GM12878 (cell line): ENCODE data around the gene KRTAP10-11. TPM values are rescaled to one million over a fixed set of nuclear protein-coding genes. Genes with fewer than 3 reads are reported as not detected.

Source experiments
- ATAC-seq: fragments of 200-7000 bp; cut with Tn5 transposase; 3 replicates; pipeline ENCODE4 v1.9.1; 2020; ENCODE audit warnings: mild to moderate bottlenecking, moderate library complexity
- BruUV-seq: library from RNA; stranded (reverse); fragments of 400-500 nt; replicated peaks from 2 replicates; lab custom pipeline; 2021; lab: Mats Ljungman, UMichigan
- CTCF ChIA-PET: fragments of 300-600 bp; sonication (Branson Sonifier 250); formaldehyde crosslinking; extraction: SDS; loops from one replicate; lab custom pipeline; 2021; ENCODE audit warnings: inconsistent platforms; lab: Yijun Ruan, JAX
- POLR2A ChIA-PET: fragments of 350-600 bp; formaldehyde crosslinking; extraction: SDS; loops from one replicate; lab custom pipeline; 2021; ENCODE audit warnings: inconsistent platforms; lab: Charles Lee
- RAD21 ChIA-PET: fragments of 300-600 bp; sonication (Branson Sonifier 250); formaldehyde crosslinking; loops from one replicate; lab custom pipeline; 2023; ENCODE audit warnings: antibody characterized with exemption; ENCODE audit not compliant: unreplicated experiment; lab: Charles Lee
- SMC1A ChIA-PET: fragments of 300-600 bp; sonication (Branson Sonifier 250); formaldehyde crosslinking; loops from one replicate; lab custom pipeline; 2023; ENCODE audit not compliant: unreplicated experiment, uncharacterized antibody; lab: Charles Lee
- DNase-seq: peaks from one replicate; pipeline ENCODE4 v3.0.0-alpha.2; 2011; ENCODE audit warnings: low read depth, low spot score
- FAIRE-seq: peaks from 3 replicates; lab custom pipeline; 2011; peaks lifted over from hg19 to GRCh38; lab: Jason Lieb, UNC
- H2AFZ ChIP-seq: 2 replicates; pipeline ENCODE4 v1.6.0; 2011; ENCODE audit warnings: low read depth, low read length, control low read depth; ENCODE audit not compliant: control insufficient read depth
- H3K27ac ChIP-seq: 2 replicates; pipeline ENCODE4 v1.5.1; 2011; ENCODE audit warnings: control low read depth; ENCODE audit not compliant: control insufficient read depth, insufficient read depth
- H3K27me3 ChIP-seq, 2 experiments: replicated peaks in 1 of 2; 2 replicates each; pipeline versions ENCODE4 v1.6.0 to v1.6.1; 2011; ENCODE audit warnings: low read length in 1 of 2; ENCODE audit not compliant: control insufficient read depth in 2 of 2, insufficient read depth in 2 of 2
- H3K36me3 ChIP-seq, 2 experiments: 2 replicates each; pipeline ENCODE4 v1.5.1; 2011; ENCODE audit warnings: low read length in 1 of 2; ENCODE audit not compliant: control insufficient read depth in 2 of 2, insufficient read depth in 2 of 2
- H3K4me1 ChIP-seq: 2 replicates; pipeline ENCODE4 v1.6.1; 2011; ENCODE audit warnings: mild to moderate bottlenecking, low read length, moderate library complexity, mixed read lengths; ENCODE audit not compliant: control insufficient read depth, insufficient read depth
- H3K4me2 ChIP-seq: 2 replicates; pipeline ENCODE4 v1.6.0; 2011; ENCODE audit warnings: control low read depth; ENCODE audit not compliant: control insufficient read depth, insufficient read depth
- H3K4me3 ChIP-seq: fragments of 200-600 bp; sonication (generic); 2 replicates; pipeline ENCODE4 v1.5.1; 2016
- H3K79me2 ChIP-seq: 2 replicates; pipeline ENCODE4 v1.6.0; 2011; ENCODE audit warnings: low read length; ENCODE audit not compliant: control insufficient read depth, insufficient read depth
- H3K9ac ChIP-seq: 2 replicates; pipeline ENCODE4 v1.8.0; 2011; ENCODE audit warnings: low read length, control low read depth, mixed read lengths; ENCODE audit not compliant: control insufficient read depth, insufficient read depth
- H3K9me3 ChIP-seq: replicated peaks from 3 replicates; pipeline ENCODE4 v1.5.1; 2011; ENCODE audit warnings: mild to moderate bottlenecking, low read length; ENCODE audit not compliant: control insufficient read depth, insufficient read depth
- H4K20me1 ChIP-seq: 2 replicates; pipeline ENCODE4 v1.6.0; 2011; ENCODE audit not compliant: control insufficient read depth, insufficient read depth
- ASH2L ChIP-seq: fragments of 300-600, 200-600 bp; sonication (generic); IDR thresholded peaks from 2 replicates; pipeline ENCODE4 v1.6.1; 2017; ENCODE audit warnings: low read depth, mild to moderate bottlenecking, borderline replicate concordance
- ESRRA ChIP-seq: IDR thresholded peaks from 2 replicates; pipeline ENCODE4 v1.6.1; 2012; ENCODE audit warnings: mild to moderate bottlenecking, low read length, improper control_type of control experiment
- HDGF ChIP-seq: fragments of 450-650 bp; IDR thresholded peaks from 2 replicates; pipeline ENCODE4 v1.6.1; 2016; ENCODE audit warnings: antibody characterized with exemption
- MYB ChIP-seq: fragments of 150-350 bp; IDR thresholded peaks from 2 replicates; pipeline ENCODE4 v1.6.1; 2014; ENCODE audit warnings: mild to moderate bottlenecking, low read depth, low read length, borderline replicate concordance
- PAX5 ChIP-seq: IDR thresholded peaks from 2 replicates; pipeline ENCODE4 v1.6.1; 2011; ENCODE audit warnings: low read depth, low read length, borderline replicate concordance
- POLR2AphosphoS2 ChIP-seq: IDR thresholded peaks from 2 replicates; pipeline ENCODE4 v1.6.1; 2011; ENCODE audit warnings: low read depth, mild to moderate bottlenecking, low read length, improper control_type of control experiment, moderate library complexity
- RUNX3 ChIP-seq: IDR thresholded peaks from 2 replicates; pipeline ENCODE4 v1.6.1; 2012; ENCODE audit warnings: low read length, inconsistent platforms
- STAT1 ChIP-seq: fragments of 450-650 bp; conservative IDR thresholded peaks from 2 replicates; pipeline ENCODE4 v1.6.1; 2014; ENCODE audit warnings: antibody characterized with exemption, mild to moderate bottlenecking
- ZNF207 ChIP-seq: fragments of 450-650 bp; IDR thresholded peaks from 2 replicates; pipeline ENCODE4 v1.6.1; 2014; ENCODE audit warnings: antibody characterized with exemption, mild to moderate bottlenecking, borderline replicate concordance
- WGBS: methylation state at CpG from one replicate; pipeline ENCODE4 v1.1.6; 2016; ENCODE audit warnings: low lambda C conversion rate; ENCODE audit not compliant: insufficient replicate concordance, insufficient coverage; ENCODE audit errors: missing lambda C conversion rate; 5-methylcytosine and 5-hydroxymethylcytosine counted together
- in situ Hi-C: fragments of 300-500 bp; cut with MboI; formaldehyde crosslinking; loops from 9 replicates; pipeline ENCODE4 v1.14.3; 2018; ENCODE audit warnings: mixed read lengths
- intact Hi-C: fragments of 100-400 bp; cut with micrococcal nuclease; formaldehyde crosslinking; loops from one replicate; pipeline ENCODE4 v1.14.2; 2022; ENCODE audit not compliant: unreplicated experiment
- polyA plus RNA-seq, 11 experiments: library from polyadenylated mRNA; depleted of rRNA in 4 of 11; unstranded in 6 of 11; stranded (reverse) in 5 of 11; fragments of >200 nt; fragmentation: Nextera tagmentation in 4 of 11; fragmentation: Illumina TruSeq in 1 of 11; extraction: Ambion mirVana in 4 of 11; extraction: Trizol in 1 of 11; gene quantifications; 1 replicate in 1 of 11; 2 replicates in 10 of 11; pipeline versions ENCODE4 v1.2.1 to v1.2.3, GENCODE V29; 2011 to 2016; ENCODE audit warnings: inconsistent platforms in 2 of 11, missing spikeins in 2 of 11, low read depth in 1 of 11
- total RNA-seq, 4 experiments: library from RNA; depleted of rRNA in 3 of 4; stranded (reverse); fragments of >200 nt in 3 of 4; fragmentation: Illumina TruSeq in 1 of 4; extraction: Trizol in 1 of 4; gene quantifications; 2 replicates each; pipeline versions ENCODE4 v1.2.1 to v1.2.3, GENCODE V29; 2013 to 2021
- TF ChIP-seq, protein P1 (sequence below): fragments of 450-650 bp; formaldehyde crosslinking; IDR thresholded peaks from 2 replicates; pipeline ENCODE4 v1.5.0; 2022; ENCODE audit warnings: mild to moderate bottlenecking, missing genetic modification characterization
- TF ChIP-seq, protein P2 (sequence below): IDR thresholded peaks from 2 replicates; pipeline ENCODE4 v1.6.1; 2011; ENCODE audit warnings: low read depth, low read length, improper control_type of control experiment, borderline replicate concordance

Gene KRTAP10-11
- total and polyA plus RNA-seq, 10 of the 15 experiments (the other 5 are each of a cell fraction or from before 2014, with no cell fraction given) = not detected

DNA sequence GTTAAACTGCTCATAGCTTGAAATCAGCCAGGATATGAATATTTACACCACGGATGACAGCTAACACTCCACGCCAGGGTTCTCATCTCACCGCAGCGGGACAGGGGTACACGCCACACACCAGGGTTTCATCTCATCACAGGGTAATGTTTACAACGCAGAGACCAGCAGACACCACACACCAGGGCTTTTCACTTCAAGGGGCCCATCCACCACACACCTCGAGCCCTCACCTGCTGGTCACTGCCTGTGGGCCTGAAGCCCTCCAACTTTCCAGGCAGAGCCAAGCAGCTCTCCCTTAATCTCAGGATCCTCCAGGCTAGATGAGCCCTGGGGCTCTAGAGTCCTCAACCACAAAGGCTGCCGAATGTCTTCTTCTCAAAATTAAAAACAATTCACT lies 49.4 kb downstream of the KRTAP10-11 start:
- WGBS = 31% methylated on average over 8 of the region's 8 CpGs
- in situ Hi-C loops = no loop called here
- Histone ChIP-seq H3K9me3 (peaks cover 1% of the 10 kb centered on the region; the same call in 2 of the 3 replicates), H3K27me3 (peaks cover 2 to 3% of the 10 kb centered on the region in 2 experiments; a peak in 3 of 4 replicates), H4K20me1 (no peaks in the 10 kb centered on the region), H3K9ac (no peak overlapping the region), H3K36me3 (no peaks in the 10 kb centered on the region), H3K79me2 (no peaks in the 10 kb centered on the region), H3K4me2 (no peak overlapping the region), H3K4me3 (no peak overlapping the region), H2AFZ (no peak overlapping the region), H3K27ac (no peak overlapping the region), H3K4me1 (no peaks in the 10 kb centered on the region)
- FAIRE-seq (no peak), DNase-seq (no peak), ATAC-seq (no peak)
- SMC1A ChIA-PET = no interaction called here
- TF ChIP-seq, protein P1, sequence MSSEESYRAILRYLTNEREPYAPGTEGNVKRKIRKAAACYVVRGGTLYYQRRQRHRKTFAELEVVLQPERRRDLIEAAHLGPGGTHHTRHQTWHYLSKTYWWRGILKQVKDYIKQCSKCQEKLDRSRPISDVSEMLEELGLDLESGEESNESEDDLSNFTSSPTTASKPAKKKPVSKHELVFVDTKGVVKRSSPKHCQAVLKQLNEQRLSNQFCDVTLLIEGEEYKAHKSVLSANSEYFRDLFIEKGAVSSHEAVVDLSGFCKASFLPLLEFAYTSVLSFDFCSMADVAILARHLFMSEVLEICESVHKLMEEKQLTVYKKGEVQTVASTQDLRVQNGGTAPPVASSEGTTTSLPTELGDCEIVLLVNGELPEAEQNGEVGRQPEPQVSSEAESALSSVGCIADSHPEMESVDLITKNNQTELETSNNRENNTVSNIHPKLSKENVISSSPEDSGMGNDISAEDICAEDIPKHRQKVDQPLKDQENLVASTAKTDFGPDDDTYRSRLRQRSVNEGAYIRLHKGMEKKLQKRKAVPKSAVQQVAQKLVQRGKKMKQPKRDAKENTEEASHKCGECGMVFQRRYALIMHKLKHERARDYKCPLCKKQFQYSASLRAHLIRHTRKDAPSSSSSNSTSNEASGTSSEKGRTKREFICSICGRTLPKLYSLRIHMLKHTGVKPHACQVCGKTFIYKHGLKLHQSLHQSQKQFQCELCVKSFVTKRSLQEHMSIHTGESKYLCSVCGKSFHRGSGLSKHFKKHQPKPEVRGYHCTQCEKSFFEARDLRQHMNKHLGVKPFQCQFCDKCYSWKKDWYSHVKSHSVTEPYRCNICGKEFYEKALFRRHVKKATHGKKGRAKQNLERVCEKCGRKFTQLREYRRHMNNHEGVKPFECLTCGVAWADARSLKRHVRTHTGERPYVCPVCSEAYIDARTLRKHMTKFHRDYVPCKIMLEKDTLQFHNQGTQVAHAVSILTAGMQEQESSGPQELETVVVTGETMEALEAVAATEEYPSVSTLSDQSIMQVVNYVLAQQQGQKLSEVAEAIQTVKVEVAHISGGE (CRISPR knock-in tag) = no peak
- TF ChIP-seq, protein P2, sequence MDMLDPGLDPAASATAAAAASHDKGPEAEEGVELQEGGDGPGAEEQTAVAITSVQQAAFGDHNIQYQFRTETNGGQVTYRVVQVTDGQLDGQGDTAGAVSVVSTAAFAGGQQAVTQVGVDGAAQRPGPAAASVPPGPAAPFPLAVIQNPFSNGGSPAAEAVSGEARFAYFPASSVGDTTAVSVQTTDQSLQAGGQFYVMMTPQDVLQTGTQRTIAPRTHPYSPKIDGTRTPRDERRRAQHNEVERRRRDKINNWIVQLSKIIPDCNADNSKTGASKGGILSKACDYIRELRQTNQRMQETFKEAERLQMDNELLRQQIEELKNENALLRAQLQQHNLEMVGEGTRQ = no peak
- TF ChIP-seq ZNF207 (no peak), PAX5 (no peak), STAT1 (no peak), ESRRA (no peak), RUNX3 (no peak), POLR2AphosphoS2 (no peak), HDGF (no peak), ASH2L (no peak), MYB (no peak)
- RAD21 ChIA-PET = no interaction called here
- no TSS peak for BruUV-seq
- intact Hi-C loops = no loop called here
- POLR2A ChIA-PET = no interaction called here
- CTCF ChIA-PET = no interaction called here
